ENCODE data around the gene AK5. TPM values are rescaled to one million over a fixed set of nuclear protein-coding genes. Genes with fewer than 3 reads are reported as not detected.

The AK5 gene
- polyA plus RNA-seq, 3 donors: 0.34 to 0.72 (median 0.48) TPM

DNA sequence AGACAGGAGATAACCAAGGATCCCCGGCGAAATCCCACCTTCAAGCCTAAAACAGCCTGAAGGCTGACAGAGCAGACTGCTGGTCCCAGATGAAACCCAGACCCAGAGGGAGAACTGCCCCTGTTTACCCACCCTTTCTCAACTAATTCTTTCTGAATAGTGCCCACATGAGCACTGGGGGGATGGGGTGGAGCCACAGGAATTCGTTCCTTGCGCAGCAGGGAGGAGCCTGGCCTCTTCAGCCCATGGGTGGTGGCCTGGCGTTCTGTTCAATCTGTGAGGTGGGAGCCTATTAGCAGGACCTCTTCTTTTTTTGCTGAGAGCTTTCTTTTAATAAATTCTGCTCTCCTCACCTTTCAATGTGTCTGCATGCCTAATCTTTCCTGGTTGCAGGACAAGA, 6.6 kb upstream of the AK5 start:
- Mint-ChIP-seq H3K27me3 (ENCODE audit: low read depth in 3 of 3) (peaks cover 40 to 52% (median 43%) of the 10 kb centered on the region in 3 donors), H3K27ac (no peak overlapping the region), H3K4me3 (peak overlapping the region in 1 of 2 donors; percentile 56), H3K36me3 (peaks cover 0 to 3% of the 10 kb centered on the region in 2 donors), H3K4me1 (peaks cover 20% of the 10 kb centered on the region), H3K9me3 (peaks cover 0 to 3% (median 1%) of the 10 kb centered on the region in 7 donors)
- Histone ChIP-seq H3K36me3 (replicated peaks in 1 of 2; ENCODE audit: control insufficient read depth in 1 of 2, insufficient read depth in 2 of 2, low read length in 2 of 2) (no peaks in the 10 kb centered on the region), H3K27me3 (ENCODE audit: control insufficient read depth in 2 of 2, insufficient read depth in 2 of 2, low read length in 2 of 2) (peaks cover 50 to 71% of the 10 kb centered on the region in 2 donors), H3K4me3 (replicated peaks in 1 of 3; ENCODE audit: low read depth in 2 of 3, low read length in 3 of 3) (no peak overlapping the region), H3K9ac (ENCODE audit: insufficient read depth, low read length, poor library complexity, severe bottlenecking) (no peak overlapping the region), H3K4me2 (replicated peaks; ENCODE audit: extremely low read depth, low read length, poor library complexity, severe bottlenecking) (no peak overlapping the region), H3K9me3 (replicated peaks in 1 of 2; ENCODE audit: control insufficient read depth in 1 of 2, insufficient read depth in 1 of 2, low read length in 2 of 2) (peaks cover 0 to under 1% of the 10 kb centered on the region in 2 donors), H4K20me1 (ENCODE audit: insufficient read depth, low read length) (peaks cover 3% of the 10 kb centered on the region), H3K79me2 (ENCODE audit: insufficient read depth, low read length) (no peaks in the 10 kb centered on the region), H2AFZ (ENCODE audit: insufficient read depth, low read depth, low read length, poor library complexity, severe bottlenecking) (no peak overlapping the region), H3K4me1 (ENCODE audit: control insufficient read depth in 1 of 2, insufficient read depth in 2 of 2, low read length in 2 of 2) (peaks cover 14 to 15% of the 10 kb centered on the region in 2 donors), H3K27ac (ENCODE audit: low read depth in 1 of 2, low read length in 2 of 2) (no peak overlapping the region)
- 94% methylated on average over 3 of the region's 5 CpGs for WGBS (ENCODE audit: insufficient coverage)
- TF ChIP-seq, protein P1, sequence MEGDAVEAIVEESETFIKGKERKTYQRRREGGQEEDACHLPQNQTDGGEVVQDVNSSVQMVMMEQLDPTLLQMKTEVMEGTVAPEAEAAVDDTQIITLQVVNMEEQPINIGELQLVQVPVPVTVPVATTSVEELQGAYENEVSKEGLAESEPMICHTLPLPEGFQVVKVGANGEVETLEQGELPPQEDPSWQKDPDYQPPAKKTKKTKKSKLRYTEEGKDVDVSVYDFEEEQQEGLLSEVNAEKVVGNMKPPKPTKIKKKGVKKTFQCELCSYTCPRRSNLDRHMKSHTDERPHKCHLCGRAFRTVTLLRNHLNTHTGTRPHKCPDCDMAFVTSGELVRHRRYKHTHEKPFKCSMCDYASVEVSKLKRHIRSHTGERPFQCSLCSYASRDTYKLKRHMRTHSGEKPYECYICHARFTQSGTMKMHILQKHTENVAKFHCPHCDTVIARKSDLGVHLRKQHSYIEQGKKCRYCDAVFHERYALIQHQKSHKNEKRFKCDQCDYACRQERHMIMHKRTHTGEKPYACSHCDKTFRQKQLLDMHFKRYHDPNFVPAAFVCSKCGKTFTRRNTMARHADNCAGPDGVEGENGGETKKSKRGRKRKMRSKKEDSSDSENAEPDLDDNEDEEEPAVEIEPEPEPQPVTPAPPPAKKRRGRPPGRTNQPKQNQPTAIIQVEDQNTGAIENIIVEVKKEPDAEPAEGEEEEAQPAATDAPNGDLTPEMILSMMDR (IDR thresholded peaks at IDR 0.05): no peak
- intact Hi-C loops (cut with micrococcal nuclease): no loop called here
- no peak for DNase-seq

DNA sequence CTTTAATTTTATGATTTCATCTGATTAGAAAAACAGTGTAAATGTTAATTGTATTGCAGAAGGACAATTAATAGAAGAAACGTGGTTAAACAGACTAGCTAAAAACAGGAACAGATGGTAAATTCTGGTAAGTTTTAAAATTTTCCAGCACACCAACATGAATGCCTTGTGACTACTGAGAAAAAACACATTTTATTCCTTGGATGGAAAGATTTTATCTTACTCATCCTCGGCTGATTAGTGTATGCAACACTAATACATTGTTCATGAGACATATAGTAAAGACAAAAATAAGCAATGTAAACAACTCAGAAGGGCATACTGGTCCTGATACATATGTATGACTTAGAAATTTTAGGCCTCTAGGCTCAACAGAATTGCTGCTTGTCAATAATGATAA, 4.9 kb upstream of the AK5 start:
- H4K20me1 ChIP-seq (ENCODE audit: insufficient read depth, low read length): peaks cover 3% of the 10 kb centered on the region
- peaks cover 53 to 65% (median 57%) of the 10 kb centered on the region in 3 donors for H3K27me3 Mint-ChIP-seq (ENCODE audit: low read depth in 3 of 3)
- no peak overlapping the region for H3K27ac Mint-ChIP-seq
- peaks cover 0 to 8% (median 2%) of the 10 kb centered on the region in 7 donors for H3K9me3 Mint-ChIP-seq
- no peak overlapping the region for H3K4me2 ChIP-seq (replicated peaks; ENCODE audit: extremely low read depth, low read length, poor library complexity, severe bottlenecking)
- no peak overlapping the region for H2AFZ ChIP-seq (ENCODE audit: insufficient read depth, low read depth, low read length, poor library complexity, severe bottlenecking)
- peaks cover 0 to 14% of the 10 kb centered on the region in 2 donors for H3K9me3 ChIP-seq (replicated peaks in 1 of 2; ENCODE audit: control insufficient read depth in 1 of 2, insufficient read depth in 1 of 2, low read length in 2 of 2)
- no peak overlapping the region for H3K4me3 ChIP-seq (replicated peaks in 1 of 3; ENCODE audit: low read depth in 2 of 3, low read length in 3 of 3)
- TF ChIP-seq, protein P1 (IDR thresholded peaks at IDR 0.05): no peak
- DNase-seq: no peak
- H3K4me1 Mint-ChIP-seq: peaks cover 28% of the 10 kb centered on the region
- no peaks in the 10 kb centered on the region for H3K36me3 ChIP-seq (replicated peaks in 1 of 2; ENCODE audit: control insufficient read depth in 1 of 2, insufficient read depth in 2 of 2, low read length in 2 of 2)
- WGBS (ENCODE audit: insufficient coverage): no CpG with 5 or more reads among the region's 2 CpGs
- H3K4me3 Mint-ChIP-seq: peak overlapping the region in 1 of 2 donors; percentile 33
- H3K27ac ChIP-seq (ENCODE audit: low read depth in 1 of 2, low read length in 2 of 2): no peak overlapping the region
- H3K79me2 ChIP-seq (ENCODE audit: insufficient read depth, low read length): no peaks in the 10 kb centered on the region
- peaks cover 65 to 82% of the 10 kb centered on the region in 2 donors for H3K27me3 ChIP-seq (ENCODE audit: control insufficient read depth in 2 of 2, insufficient read depth in 2 of 2, low read length in 2 of 2)
- no peak overlapping the region for H3K9ac ChIP-seq (ENCODE audit: insufficient read depth, low read length, poor library complexity, severe bottlenecking)
- H3K36me3 Mint-ChIP-seq: peaks cover 0 to 12% of the 10 kb centered on the region in 2 donors
- peaks cover 17 to 20% of the 10 kb centered on the region in 2 donors for H3K4me1 ChIP-seq (ENCODE audit: control insufficient read depth in 1 of 2, insufficient read depth in 2 of 2, low read length in 2 of 2)
- intact Hi-C loops (cut with micrococcal nuclease): no loop called here
